ENCODE results near the gene ACER3.

DNA sequence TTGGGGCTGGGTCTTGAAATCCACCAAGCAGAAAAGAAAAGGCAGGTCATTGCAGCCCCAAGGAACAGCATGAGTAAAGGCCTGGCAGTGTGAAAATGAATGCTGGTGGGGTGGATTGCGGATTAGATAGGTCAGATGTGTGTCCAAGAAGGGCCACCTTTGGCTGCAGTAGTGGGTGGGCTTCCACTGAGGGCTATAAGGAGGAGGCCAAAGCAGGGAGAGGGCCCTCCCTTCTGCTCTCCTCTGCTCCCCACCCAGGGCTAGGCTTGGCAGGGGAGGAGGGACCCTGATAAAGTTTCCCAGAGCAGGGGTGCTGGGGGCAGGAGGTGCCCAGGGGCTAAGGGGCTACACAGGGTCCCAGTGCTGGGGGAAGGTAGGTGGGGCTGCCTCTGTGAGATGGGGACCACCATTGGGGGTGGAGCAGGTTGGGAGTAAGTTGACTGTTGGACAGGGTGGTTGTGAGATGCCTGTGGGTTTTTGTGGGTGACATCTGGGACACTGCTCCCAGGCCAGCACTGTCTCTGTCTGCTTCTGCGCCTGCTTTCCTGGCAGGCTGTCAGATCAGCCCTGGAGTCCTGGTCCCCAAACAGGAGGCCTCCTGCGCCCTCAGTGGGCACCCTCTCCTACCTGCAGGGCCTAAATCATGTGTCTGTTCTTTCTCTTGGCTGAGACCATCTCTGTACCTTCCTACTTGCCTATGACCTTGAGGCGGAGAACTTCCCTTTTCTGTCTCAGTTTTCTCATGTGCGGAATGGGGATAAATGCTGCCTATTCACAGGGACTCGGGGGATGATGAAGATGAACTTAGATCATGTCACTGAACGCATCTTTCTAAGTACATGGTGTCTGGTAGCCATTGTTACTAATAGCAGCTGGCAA lies 208.0 kb downstream of the ACER3 start:
- no peak for TF ChIP-seq CTCF (IDR thresholded peaks at IDR 0.05)
- no peak for TF ChIP-seq EP300 (IDR thresholded peaks at IDR 0.05)
- no peak for TF ChIP-seq POLR2AphosphoS5 (IDR thresholded peaks at IDR 0.05)
- no peak for TF ChIP-seq POLR2A (IDR thresholded peaks at IDR 0.05)

All from upper lobe of left lung (tissue), 4 donors.